NCI-H1930 (cell line): Measurements from ENCODE around the gene PHLDA3.
A peak's percentile ranks its signal among the peaks of the same experiment; 100 is the strongest.

ENCODE experiments used
- DNase-seq, 2 experiments: peaks; one replicate each; lab custom pipeline; 2025; lab: John Stamatoyannopoulos, UW

PHLDA3 gene

DNA sequence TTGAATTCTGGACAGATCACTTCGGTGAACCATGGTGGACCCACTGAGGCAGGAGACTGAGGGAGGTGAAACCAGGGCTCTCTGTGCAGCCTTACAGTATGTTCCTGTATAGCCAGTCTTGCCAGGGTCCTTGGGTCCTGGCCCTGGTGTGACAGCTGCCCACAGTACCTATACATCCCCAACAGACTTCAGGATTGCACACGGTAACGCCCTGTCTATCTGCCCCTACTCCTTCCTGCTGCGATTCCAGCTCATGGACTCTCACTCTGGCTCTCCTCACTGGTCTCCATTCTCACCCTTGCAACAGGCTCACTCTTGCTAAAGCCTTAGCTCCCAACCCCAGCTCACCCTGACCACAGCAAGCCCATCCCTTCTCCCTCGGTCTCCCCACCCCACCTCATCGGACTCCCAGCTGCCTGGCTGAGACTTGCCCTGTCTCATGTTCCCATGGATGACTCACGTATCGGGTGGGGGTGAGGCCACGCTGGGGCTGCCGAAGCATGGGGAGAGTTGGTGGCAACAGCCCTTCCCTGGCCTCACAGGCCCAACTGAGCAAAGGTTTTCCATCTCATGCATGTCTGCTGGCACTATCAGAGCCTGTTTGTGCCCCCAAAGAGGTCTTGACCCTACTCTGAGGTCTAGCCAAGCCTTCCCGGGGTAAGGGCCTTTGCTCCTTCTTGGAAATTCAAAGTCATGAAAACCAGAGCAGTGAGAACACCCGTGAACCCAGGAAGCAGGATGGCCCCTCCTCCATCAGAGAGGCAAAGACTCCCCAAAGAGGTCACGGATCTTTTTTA, 7.1 kb downstream of the PHLDA3 start:
- no peak for DNase-seq

DNA sequence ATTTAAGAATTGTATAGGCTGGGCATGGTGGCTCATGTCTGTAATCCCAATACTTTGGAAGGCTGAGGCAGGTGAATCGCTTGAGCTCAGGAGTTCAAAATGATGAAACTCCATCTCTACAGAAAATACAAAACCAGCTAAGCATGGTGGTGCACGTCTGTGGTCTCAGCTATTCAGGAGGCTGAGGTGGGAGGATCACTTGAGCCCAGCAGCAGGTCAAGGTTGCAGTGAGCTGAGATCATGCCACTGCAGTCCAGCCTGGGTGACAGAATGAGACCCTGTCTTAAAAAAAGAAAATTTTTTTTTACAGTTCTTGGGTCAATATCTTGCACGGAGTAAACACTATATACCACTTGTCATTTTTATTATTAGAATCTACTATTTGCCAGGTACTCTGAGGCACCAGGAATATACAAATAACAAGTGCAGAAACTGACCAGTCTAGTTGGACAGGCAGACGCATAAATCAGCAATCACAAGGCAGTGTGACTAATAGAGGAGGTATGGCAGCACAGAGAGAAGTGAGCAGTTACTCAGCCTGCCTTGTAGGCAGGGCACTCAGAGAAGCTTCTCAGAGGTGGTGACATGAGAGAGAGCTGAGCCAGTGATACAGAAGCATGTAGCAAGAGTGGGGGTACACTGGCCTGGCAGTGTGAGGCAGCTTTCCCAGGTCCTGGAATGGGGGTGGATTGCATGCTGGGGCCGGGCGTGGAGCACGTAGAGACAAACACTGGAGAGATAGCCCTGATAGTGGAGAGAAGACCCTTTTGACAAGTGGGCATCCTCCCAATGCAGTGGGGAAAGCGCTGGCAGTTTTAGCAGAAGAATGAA, 8.0 kb downstream of the PHLDA3 start:
- no peak for DNase-seq

DNA sequence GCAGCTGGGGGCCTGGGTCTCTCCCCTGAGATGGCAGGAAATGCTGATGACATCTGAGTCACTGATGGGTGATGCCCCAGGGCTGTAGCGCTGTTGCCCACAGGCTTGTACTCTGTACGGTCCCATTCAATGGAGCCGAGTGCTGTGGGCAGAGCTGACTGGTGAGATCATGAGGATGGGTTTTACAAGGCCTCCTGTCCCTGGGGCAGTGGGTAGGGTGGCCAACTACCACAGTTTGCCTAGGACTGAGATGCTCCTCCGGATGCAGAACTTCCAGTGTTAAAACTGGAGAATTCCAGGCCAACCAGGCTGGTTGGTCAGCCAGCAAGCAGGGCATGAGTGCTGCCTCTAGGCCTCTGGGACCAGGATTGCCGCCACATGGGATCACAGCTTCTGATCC, 9.2 kb downstream of the PHLDA3 start:
- DNase-seq: no peak

DNA sequence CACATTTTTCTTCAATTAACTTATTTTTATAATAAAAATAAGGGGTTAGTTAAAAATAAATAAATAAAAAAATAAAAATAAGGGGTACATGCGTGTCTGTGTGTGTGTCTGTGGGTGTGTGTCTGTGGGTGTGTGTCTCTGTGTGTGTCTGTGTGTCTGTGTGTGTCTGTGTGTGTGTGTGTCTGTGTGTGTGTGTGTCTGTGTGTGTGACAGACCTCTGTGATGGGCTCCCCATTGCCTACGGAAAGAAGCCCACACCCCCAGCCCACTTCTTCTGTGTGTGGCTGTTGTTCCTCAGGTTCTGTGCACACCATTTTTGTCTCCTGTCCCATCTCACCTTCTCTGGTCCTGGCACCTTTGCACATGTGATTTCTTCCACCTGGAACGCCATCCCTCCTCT, 9.9 kb downstream of the PHLDA3 start:
- DNase-seq: no peak

GRCh38 chr1:201457508-201457960, 11.5 kb downstream of the PHLDA3 start:
- DNase-seq: no peak

- no peak for DNase-seq
Measured at GRCh38 chr1:201456499-201457309, 12.3 kb downstream of the PHLDA3 start.

DNA sequence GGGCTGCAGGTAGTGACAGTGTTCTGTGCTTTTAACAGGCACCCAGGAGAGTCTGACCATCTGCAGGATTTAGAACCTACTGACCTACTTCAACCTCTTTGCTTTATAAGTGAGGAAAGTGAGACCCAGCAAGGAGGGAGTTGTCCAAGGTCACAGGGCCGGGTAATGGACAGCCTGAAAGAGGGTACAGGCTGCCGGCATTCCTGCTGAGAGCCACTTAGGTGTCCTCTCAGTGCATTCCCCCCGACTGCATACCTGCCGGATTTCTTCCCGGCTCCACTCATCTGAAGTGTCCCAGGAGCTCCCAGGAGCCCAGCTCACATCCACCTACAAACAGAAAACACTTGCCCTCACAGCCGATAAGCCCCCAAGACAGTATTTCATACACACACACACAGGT, 13.9 kb downstream of the PHLDA3 start:
- DNase-seq: no peak

DNA sequence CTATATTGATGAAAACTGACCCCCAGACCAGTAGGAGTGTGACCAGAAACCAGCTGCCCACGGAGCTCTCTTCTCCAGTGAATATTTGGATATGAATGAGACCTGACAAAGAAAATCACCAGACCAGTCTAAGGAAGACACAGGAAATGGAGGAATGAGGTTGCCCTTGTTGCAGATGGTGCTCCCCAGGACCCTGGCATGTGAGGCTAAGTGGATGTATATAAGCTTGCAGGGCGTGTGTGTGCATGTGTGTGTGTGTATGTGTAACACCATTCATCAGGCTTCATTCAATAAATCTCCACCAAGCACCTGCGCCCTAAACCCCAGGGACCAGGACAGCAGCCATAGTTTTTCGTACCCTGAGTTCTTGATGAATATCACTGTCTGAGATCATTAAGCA, 14.4 kb downstream of the PHLDA3 start:
- no peak for DNase-seq

DNA sequence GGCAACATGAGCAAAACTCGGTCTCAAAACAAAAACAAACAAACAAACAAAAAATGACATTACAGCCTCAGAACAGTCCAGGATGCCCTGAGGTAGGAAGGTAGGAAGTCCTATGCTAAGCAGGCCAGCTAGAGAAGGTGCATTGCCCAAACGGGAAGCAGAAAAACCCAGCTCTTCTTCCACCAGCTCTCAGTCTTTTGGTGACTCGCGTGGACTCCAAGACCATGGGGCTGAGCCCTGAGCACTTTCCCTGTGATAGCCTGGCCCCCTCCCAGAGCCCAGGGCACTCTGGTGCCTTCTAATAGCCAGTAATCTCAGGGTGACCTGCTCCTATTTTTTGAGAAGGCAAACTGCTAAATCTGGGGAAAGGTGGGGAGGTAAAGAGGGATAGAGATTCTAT, 16.1 kb downstream of the PHLDA3 start:
- no peak for DNase-seq

GRCh38 chr1:201450721-201451291, 18.2 kb downstream of the PHLDA3 start:
- DNase-seq: no peak

DNA sequence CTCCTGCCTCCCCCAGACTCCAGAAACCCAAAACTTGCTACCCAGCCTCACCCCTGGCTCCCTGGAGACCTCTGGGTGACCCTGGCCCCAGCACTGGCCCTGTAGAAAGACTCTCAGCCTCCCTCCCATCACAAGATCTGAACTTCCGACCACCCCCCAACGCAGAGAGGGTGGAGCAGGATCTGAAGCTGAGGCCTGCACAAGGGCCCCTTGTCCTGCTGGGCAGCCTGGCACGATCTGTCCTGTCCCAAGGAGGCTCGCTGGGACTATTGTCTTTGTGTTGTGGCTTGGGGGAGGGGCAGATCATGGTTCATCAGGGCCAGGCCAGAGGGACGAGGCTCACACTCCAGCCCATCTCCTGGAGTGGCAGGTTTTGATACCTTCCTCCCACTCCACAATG, 20.0 kb downstream of the PHLDA3 start:
- no peak for DNase-seq

GRCh38 chr1:201447903-201448871, 20.8 kb downstream of the PHLDA3 start:
- peak; percentile 7 to 10 for DNase-seq

GRCh38 chr1:201445310-201445709, 23.7 kb downstream of the PHLDA3 start:
- no peak for DNase-seq

GRCh38 chr1:201444792-201445191, 24.2 kb downstream of the PHLDA3 start:
- DNase-seq: no peak

- DNase-seq: no peak
Measured at GRCh38 chr1:201443747-201444146, 25.2 kb downstream of the PHLDA3 start.

DNA sequence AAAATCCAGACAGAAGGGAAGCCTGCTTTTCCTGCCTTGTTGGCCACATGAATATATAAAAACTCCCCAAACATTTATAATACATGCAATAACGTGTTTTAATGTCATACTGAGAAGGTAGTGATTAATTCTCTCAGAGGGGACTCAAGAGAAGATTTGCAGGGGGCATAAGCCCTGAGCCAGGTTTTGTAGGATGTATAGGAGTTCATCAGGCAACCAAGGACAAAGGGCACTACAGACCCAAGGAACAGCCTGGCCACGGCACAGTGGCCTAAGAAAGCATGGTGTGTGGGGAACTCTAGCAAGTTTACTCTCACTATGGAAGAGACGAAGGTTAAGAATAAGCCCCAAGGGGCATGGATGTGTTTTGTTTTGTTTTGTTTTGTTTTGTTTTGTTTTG, 32.0 kb downstream of the PHLDA3 start:
- DNase-seq: no peak

DNA sequence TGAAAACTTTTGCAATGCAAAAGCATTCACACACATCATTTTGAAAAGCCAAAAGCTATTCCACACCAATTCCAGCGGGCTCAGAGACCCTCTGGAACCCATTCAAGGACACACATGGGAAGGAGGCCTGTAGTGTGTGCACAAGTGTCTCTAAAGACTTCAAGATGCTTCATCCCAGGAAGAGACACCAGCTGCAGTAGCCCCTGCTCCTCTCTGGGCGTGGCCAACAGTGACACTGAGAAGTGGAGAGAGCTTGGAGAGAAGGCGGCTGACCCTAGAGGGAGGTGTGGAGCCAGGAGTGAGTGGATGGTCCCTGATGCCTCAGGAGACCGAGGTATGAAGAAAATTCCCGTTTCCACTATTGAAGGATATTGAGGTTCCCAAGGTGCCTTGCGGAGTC, 32.6 kb downstream of the PHLDA3 start:
- peak in 1 of 2 experiments; percentile 7 for DNase-seq

GRCh38 chr1:201434266-201434665, 34.7 kb downstream of the PHLDA3 start:
- no peak for DNase-seq

GRCh38 chr1:201433609-201434008, 35.4 kb downstream of the PHLDA3 start:
- no peak for DNase-seq

GRCh38 chr1:201430776-201431175, 38.2 kb downstream of the PHLDA3 start:
- DNase-seq: no peak
